ENCODE measurements around the gene CDC42BPA. TPM values are rescaled to one million over a fixed set of nuclear protein-coding genes. Genes with fewer than 3 reads are reported as not detected.
"Not testable (repeated sequence)": the region's sequence is repeated elsewhere in the genome, so short reads cannot be mapped to it uniquely, and the experiment has no call there.

CDC42BPA gene
- total RNA-seq, 4 donors from 2014 or later = 16.8 to 26.9 (median 22.5) TPM

DNA sequence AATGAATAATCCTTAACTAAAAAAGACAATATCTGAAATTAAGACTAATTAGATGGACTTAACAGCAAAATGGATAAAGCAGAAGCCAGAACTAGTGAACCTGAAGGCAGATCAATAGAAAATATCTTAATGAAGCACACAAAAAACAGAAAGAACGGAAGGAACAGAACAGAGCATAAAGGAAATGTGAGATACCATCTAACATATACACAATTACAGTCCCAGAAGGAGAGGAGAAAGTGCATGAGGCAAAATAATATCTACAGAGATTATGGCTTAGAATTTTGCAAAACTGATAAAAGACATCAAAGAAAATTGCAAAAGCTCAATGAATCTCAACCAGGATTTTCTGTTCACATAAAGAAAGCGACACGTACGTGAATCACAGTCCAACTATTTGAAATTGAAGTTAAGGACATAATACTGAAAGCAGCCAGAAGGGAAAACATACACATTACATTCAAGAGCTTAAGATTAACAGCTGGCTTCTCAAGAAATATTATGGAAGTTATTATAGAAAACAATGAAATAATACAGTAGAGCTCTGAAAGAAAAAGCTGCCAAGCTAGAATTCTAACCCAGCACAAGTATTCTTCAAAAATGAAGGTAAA is 182.0 kb downstream of the CDC42BPA start:
- 94 to 95% methylated on average over 4 of the region's 4 CpGs for WGBS, 2 donors
- DNase-seq (ENCODE audit: low spot score in 2 of 2) = no peak
- intact Hi-C loops (cut with DNase I; ENCODE audit: low total_unique reads) = no loop called here
- no peak overlapping the region for H3K4me3 ChIP-seq (ENCODE audit: low read depth, poor library complexity, severe bottlenecking)
- TF ChIP-seq, protein P1, sequence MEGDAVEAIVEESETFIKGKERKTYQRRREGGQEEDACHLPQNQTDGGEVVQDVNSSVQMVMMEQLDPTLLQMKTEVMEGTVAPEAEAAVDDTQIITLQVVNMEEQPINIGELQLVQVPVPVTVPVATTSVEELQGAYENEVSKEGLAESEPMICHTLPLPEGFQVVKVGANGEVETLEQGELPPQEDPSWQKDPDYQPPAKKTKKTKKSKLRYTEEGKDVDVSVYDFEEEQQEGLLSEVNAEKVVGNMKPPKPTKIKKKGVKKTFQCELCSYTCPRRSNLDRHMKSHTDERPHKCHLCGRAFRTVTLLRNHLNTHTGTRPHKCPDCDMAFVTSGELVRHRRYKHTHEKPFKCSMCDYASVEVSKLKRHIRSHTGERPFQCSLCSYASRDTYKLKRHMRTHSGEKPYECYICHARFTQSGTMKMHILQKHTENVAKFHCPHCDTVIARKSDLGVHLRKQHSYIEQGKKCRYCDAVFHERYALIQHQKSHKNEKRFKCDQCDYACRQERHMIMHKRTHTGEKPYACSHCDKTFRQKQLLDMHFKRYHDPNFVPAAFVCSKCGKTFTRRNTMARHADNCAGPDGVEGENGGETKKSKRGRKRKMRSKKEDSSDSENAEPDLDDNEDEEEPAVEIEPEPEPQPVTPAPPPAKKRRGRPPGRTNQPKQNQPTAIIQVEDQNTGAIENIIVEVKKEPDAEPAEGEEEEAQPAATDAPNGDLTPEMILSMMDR (IDR thresholded peaks at IDR 0.05) = no peak
- no peak for TF ChIP-seq POLR2A (IDR thresholded peaks at IDR 0.05)

DNA sequence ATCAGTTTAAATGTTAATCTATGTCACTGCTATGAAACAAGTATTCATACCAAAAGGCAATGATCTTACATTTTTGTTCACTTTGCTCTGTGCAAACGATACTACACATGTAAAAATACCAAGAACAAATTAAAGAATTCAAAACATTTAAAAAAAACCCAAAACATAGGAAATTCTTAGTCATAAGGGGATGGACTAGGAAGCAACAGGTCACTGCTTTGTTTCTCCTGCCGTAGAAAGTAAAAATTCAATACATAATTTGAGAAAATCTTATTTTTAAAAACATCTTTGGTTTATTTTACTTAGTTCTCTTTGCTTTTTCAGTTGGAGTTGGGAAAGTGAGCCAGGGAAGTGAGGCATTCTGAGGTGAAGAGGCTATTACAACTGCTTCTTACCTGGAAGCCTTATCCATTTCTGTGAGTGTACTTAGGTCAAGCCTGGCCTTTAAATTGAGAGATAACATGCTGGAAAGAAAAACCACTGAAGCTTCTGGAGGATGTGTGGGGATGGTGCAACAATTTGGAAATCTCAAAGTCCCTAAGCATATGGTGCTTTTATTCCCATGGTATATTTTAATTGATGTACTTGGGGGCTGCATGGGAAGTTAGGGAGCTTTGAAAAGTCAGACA is 183.5 kb downstream of the CDC42BPA start:
- 75 to 83% methylated on average over 2 of the region's 2 CpGs for WGBS, 2 donors
- TF ChIP-seq, protein P1 (IDR thresholded peaks at IDR 0.05) = no peak
- TF ChIP-seq POLR2A (IDR thresholded peaks at IDR 0.05) = no peak
- no peak overlapping the region for H3K4me3 ChIP-seq (ENCODE audit: low read depth, poor library complexity, severe bottlenecking)
- no peak for DNase-seq (ENCODE audit: low spot score in 2 of 2)
- intact Hi-C loops (cut with DNase I; ENCODE audit: low total_unique reads) = no loop called here

DNA sequence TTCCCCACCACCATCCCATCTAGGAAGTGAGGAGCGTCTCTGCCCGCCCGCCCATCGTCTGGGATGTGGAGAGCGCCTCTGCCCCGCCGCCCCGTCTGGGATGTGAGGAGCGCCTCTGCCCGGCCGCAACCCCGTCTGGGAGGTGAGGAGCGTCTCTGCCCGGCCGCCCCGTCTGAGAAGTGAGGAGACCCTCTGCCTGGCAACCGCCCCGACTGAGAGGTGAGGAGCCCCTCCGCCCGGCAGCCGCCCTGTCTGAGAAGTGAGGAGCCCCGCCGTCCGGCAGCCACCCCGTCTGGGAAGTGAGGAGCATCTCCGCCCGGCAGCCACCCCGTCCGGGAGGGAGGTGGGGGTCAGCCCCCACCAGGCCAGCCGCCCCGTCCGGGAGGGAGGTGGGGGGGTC is 185.6 kb downstream of the CDC42BPA start:
- DNase-seq (ENCODE audit: low spot score in 2 of 2); H3K4me3 ChIP-seq (ENCODE audit: low read depth, poor library complexity, severe bottlenecking); intact Hi-C loops (cut with DNase I; ENCODE audit: low total_unique reads): not testable (repeated sequence)
- WGBS, 2 donors = 71 to 97% methylated on average over 8 to 18 of the region's 32 CpGs

DNA sequence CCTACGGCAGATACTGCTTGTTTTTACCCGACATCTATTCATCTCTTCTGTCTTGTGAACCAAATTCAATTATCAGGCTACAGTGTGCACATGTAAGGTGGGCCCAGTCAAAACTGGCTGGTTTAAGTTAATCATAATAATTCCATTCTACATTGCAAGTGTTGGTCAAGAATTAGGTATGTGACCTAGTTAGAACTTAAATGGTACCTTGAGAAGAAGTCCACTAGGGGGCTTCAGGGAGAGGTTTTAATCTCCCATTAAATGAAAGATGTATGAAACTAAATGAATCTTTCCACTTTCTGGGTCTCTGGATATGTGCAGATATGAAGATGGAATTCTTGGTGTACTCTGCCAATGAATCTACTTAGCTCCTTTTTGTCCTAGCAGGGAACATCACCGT is 187.1 kb downstream of the CDC42BPA start:
- WGBS, 2 donors = 80 to 87% methylated on average over 3 of the region's 3 CpGs
- no peak for DNase-seq (ENCODE audit: low spot score in 2 of 2)
- intact Hi-C loops (cut with DNase I; ENCODE audit: low total_unique reads) = no loop called here
- no peak overlapping the region for H3K4me3 ChIP-seq (ENCODE audit: low read depth, poor library complexity, severe bottlenecking)
- TF ChIP-seq POLR2A (IDR thresholded peaks at IDR 0.05) = no peak
- TF ChIP-seq, protein P1 (IDR thresholded peaks at IDR 0.05) = no peak

DNA sequence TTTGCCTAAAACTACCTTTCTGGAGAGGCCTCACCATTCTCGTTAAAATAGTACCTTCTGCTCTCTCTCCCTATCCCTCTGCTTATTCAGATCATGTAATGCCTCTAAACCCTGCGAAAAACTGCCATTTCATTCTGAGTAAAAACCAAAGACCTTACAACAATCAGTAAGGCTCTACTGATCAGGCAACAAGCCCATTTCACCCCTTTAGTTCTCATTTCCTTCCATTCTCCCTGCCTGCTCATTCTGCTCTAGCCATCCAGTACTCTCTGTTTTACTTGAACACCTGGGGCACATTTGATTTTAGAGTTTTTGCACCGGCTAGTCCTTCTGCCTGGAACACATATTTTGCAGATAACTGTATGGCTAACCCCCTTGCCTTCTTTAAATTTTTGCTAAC is 190.4 kb downstream of the CDC42BPA start:
- TF ChIP-seq, protein P1 (IDR thresholded peaks at IDR 0.05) = no peak
- no peak for TF ChIP-seq POLR2A (IDR thresholded peaks at IDR 0.05)
- intact Hi-C loops (cut with DNase I; ENCODE audit: low total_unique reads) = no loop called here
- no peak for DNase-seq (ENCODE audit: low spot score in 2 of 2)
- H3K4me3 ChIP-seq (ENCODE audit: low read depth, poor library complexity, severe bottlenecking) = no peak overlapping the region
- 88 to 92% methylated on average over 3 of the region's 3 CpGs for WGBS, 2 donors

DNA sequence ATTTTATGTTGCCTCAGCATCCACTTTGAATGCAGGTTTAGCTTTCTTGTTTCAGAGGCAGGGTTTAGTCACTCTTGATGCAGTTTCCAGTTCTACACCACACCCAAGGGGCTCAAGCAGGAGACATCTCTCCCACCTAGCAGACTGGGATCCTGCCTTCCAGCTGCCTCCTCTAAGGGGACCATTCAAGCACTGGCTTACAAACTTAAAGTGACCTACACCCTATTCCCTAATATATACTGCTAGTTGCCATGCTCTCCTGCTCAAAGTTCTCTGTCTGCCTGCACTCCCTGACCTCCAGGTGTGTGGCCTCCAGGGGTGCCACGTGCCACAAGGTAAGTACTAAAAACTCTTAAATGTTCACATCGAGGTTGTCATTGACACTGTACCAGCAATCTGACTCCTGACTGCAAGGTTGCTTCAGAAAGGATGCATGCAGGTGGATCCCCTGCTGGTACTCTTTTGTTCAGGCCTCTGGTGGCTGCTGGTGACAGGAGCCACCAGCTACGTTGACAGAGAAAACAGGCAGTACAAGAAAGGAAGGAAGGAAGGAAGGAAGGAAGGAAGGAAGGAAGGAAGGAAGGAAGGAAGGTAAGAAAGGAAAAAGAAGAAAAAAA is 192.3 kb downstream of the CDC42BPA start:
- no peak overlapping the region for H3K4me3 ChIP-seq (ENCODE audit: low read depth, poor library complexity, severe bottlenecking)
- TF ChIP-seq, protein P1 (IDR thresholded peaks at IDR 0.05) = no peak
- TF ChIP-seq POLR2A (IDR thresholded peaks at IDR 0.05) = no peak
- intact Hi-C loops (cut with DNase I; ENCODE audit: low total_unique reads) = no loop called here
- no peak for DNase-seq (ENCODE audit: low spot score in 2 of 2)
- 64 to 74% methylated on average over 3 of the region's 3 CpGs for WGBS, 2 donors

Data from lower leg skin (tissue), 4 donors.